Aorta (tissue), 5 donors: ENCODE measurements around the gene C4A. TPM values are rescaled to one million over a fixed set of nuclear protein-coding genes. Genes with fewer than 3 reads are reported as not detected.

Experiments used
- ATAC-seq: fragments of 200-7000 bp; cut with Tn5 transposase; one replicate; pipeline ENCODE4 v1.9.1; 2022; ENCODE audit warnings: moderate library complexity; ENCODE audit not compliant: low FRiP score
- DNase-seq, 2 donors: peaks; one replicate each; pipeline ENCODE4 v3.0.0-alpha.2; 2020
- H3K27ac ChIP-seq, 2 donors: one replicate each; pipeline ENCODE4 v1.5.1; 2013; ENCODE audit warnings: low read length in 2 of 2, mild to moderate bottlenecking in 2 of 2, moderate library complexity in 2 of 2, control low read depth in 1 of 2, inconsistent platforms in 1 of 2, low read depth in 1 of 2
- H3K27me3 ChIP-seq, 2 donors: one replicate each; pipeline ENCODE4 v1.6.1; 2013; ENCODE audit warnings: control low read depth in 1 of 2, low read length in 1 of 2, mild to moderate bottlenecking in 1 of 2, moderate library complexity in 1 of 2; ENCODE audit not compliant: insufficient read depth in 2 of 2, control insufficient read depth in 1 of 2
- H3K36me3 ChIP-seq, 2 donors: one replicate each; pipeline ENCODE4 v1.6.1; 2013; ENCODE audit warnings: control low read depth in 1 of 2, low read length in 1 of 2, mild to moderate bottlenecking in 1 of 2; ENCODE audit not compliant: insufficient read depth in 2 of 2, control insufficient read depth in 1 of 2
- H3K4me1 ChIP-seq, 2 donors: one replicate each; pipeline ENCODE4 v1.6.1; 2013; ENCODE audit warnings: low read length in 2 of 2, control low read depth in 1 of 2, mild to moderate bottlenecking in 1 of 2, moderate library complexity in 1 of 2; ENCODE audit not compliant: insufficient read depth in 2 of 2, control insufficient read depth in 1 of 2
- H3K4me3 ChIP-seq, 2 donors: one replicate each; pipeline ENCODE4 v1.5.1; 2013; ENCODE audit warnings: low read length in 2 of 2, control low read depth in 1 of 2, mild to moderate bottlenecking in 1 of 2
- H3K9me3 ChIP-seq: one replicate; pipeline ENCODE4 v1.6.1; 2013; ENCODE audit warnings: mild to moderate bottlenecking, low read length; ENCODE audit not compliant: control insufficient read depth
- WGBS, 2 donors: extraction: QIAGEN DNeasy Blood & Tissue Kit; methylation state at CpG; one replicate each; pipeline ENCODE4 v1.1.7; 2013; 5-methylcytosine and 5-hydroxymethylcytosine counted together
- intact Hi-C, 2 donors: fragments of 100-400 bp; cut with DNase I; formaldehyde crosslinking; loops; one replicate each; pipeline versions ENCODE4 v1.14.2 to v1.15.0; 2022
- polyA plus RNA-seq, 2 donors: library from polyadenylated mRNA; stranded (reverse); fragments of 200-250 nt; gene quantifications; one replicate each; pipeline ENCODE4 v1.2.3, GENCODE V29; 2013
- total RNA-seq, 2 donors: library from RNA; stranded (reverse); fragmentation: NEBNext Ultra II Directional; extraction: Animal tissue kit (Norgen Biotek cat#: 25700); gene quantifications; one replicate each; pipeline ENCODE4 v1.2.1, GENCODE V29; 2021
- donor health status: healthy with polysubstance abuse.
- donor health status: Bipolar disorder and iron deficiency.
- donor health status: DM: no; HTN: no; CAD: no.
- donor health status: DM: no; HTN: no; CAD: no.
- donor health status: DM: yes; HTN: yes; CAD: no.

C4A gene
- total and polyA plus RNA-seq, 4 donors: 7.4 to 258 (median 94.8) TPM

GRCh38 chr6:31945507-31946369 is 36.1 kb upstream of the C4A start, which contains the start of gene CFB:
Gene CFB (plus strand): TSS chr6:31946095. CDS start chr6:31946222, 127 bp downstream.
- Histone ChIP-seq H3K36me3 (no peaks in the 10 kb centered on the region), H3K4me3 (no peak within 1 kb of the TSS), H3K27me3 (no peaks in the 10 kb centered on the region), H3K9me3 (no peaks in the 10 kb centered on the region), H3K27ac (peak within 1 kb of the TSS; percentile 36 to 85), H3K4me1 (no peaks in the 10 kb centered on the region)
- DNase-seq (peak; percentile 93 to 95), ATAC-seq (peak; percentile 88)
- intact Hi-C loops: loop anchor here in 1 of 2 donors (5.0 kb wide), 1 partner anchor 43 kb away; the partner anchor contains the start of gene ZBTB12
- 22 to 29% methylated on average over 11 of the region's 11 CpGs for WGBS, 2 donors

- H3K36me3 ChIP-seq: no peaks in the 10 kb centered on the region
- H3K4me1 ChIP-seq: no peaks in the 10 kb centered on the region
- ATAC-seq: no peak
- no peaks in the 10 kb centered on the region for H3K9me3 ChIP-seq
- H3K4me3 ChIP-seq: no peak overlapping the region
- DNase-seq: peak in 1 of 2 donors; percentile 48
- H3K27me3 ChIP-seq: no peaks in the 10 kb centered on the region
- 80 to 81% methylated on average over 11 of the region's 11 CpGs for WGBS, 2 donors
- intact Hi-C loops: loop anchor here in 1 of 2 donors (5.0 kb wide), 1 partner anchor 44 kb away; the partner anchor contains the start of gene ZBTB12
- peak overlapping the region; percentile 36 to 85 for H3K27ac ChIP-seq
These were observed 35.4 kb upstream of the C4A start for GRCh38 chr6:31946370-31946885.

GRCh38 chr6:31947070-31947675 is 34.7 kb upstream of the C4A start:
- Histone ChIP-seq H3K27ac (no peak overlapping the region), H3K9me3 (no peaks in the 10 kb centered on the region), H3K4me1 (no peaks in the 10 kb centered on the region), H3K27me3 (no peaks in the 10 kb centered on the region), H3K36me3 (peaks cover 0 to 2% of the 10 kb centered on the region in 2 donors), H3K4me3 (no peak overlapping the region)
- intact Hi-C loops: loop anchor here in 1 of 2 donors (5.0 kb wide), 1 partner anchor 45 kb away; the partner anchor contains the start of gene ZBTB12
- ATAC-seq (no peak), DNase-seq (peak; percentile 40 to 74)
- WGBS, 2 donors: 85 to 86% methylated on average over 24 of the region's 24 CpGs

GRCh38 chr6:31947864-31948263 is 34.0 kb upstream of the C4A start:
- no peaks in the 10 kb centered on the region for H3K27me3 ChIP-seq
- H3K27ac ChIP-seq: no peak overlapping the region
- ATAC-seq (no peak), DNase-seq (peak; percentile 3 to 48)
- peaks cover 0 to 2% of the 10 kb centered on the region in 2 donors for H3K36me3 ChIP-seq
- H3K4me3 ChIP-seq: no peak overlapping the region
- no peaks in the 10 kb centered on the region for H3K4me1 ChIP-seq
- intact Hi-C loops: loop anchor here in 1 of 2 donors (5.0 kb wide), 1 partner anchor 46 kb away; the partner anchor contains the start of gene ZBTB12
- H3K9me3 ChIP-seq: no peaks in the 10 kb centered on the region
- 78 to 84% methylated on average over 4 of the region's 4 CpGs for WGBS, 2 donors

GRCh38 chr6:31948306-31948705 is 33.6 kb upstream of the C4A start:
- intact Hi-C loops: loop anchor here in 1 of 2 donors (5.0 kb wide), 1 partner anchor 46 kb away; the partner anchor contains the start of gene ZBTB12
- Histone ChIP-seq H3K9me3 (no peaks in the 10 kb centered on the region), H3K27ac (no peak overlapping the region), H3K27me3 (no peaks in the 10 kb centered on the region), H3K36me3 (peaks cover 0 to 4% of the 10 kb centered on the region in 2 donors), H3K4me1 (no peaks in the 10 kb centered on the region), H3K4me3 (no peak overlapping the region)
- WGBS, 2 donors: 76 to 78% methylated on average over 5 of the region's 5 CpGs
- DNase-seq (peak; percentile 14 to 20), ATAC-seq (no peak)

- Histone ChIP-seq H3K27me3 (no peaks in the 10 kb centered on the region), H3K4me1 (no peaks in the 10 kb centered on the region), H3K36me3 (peaks cover 0 to 4% of the 10 kb centered on the region in 2 donors), H3K4me3 (no peak overlapping the region), H3K9me3 (no peaks in the 10 kb centered on the region), H3K27ac (no peak overlapping the region)
- 84 to 86% methylated on average over 6 of the region's 6 CpGs for WGBS, 2 donors
- peak; percentile 38 to 64 for DNase-seq
- intact Hi-C loops: loop anchor here in 1 of 2 donors (5.0 kb wide), 1 partner anchor 47 kb away; the partner anchor contains the start of gene ZBTB12
- ATAC-seq: no peak
These were observed 33.0 kb upstream of the C4A start for GRCh38 chr6:31948753-31949413.

GRCh38 chr6:31949926-31950548 is 31.8 kb upstream of the C4A start:
- H3K27ac ChIP-seq: no peak overlapping the region
- intact Hi-C loops: loop anchor here (5.0 kb wide), 3 partner anchors 48 to 268 kb away; partner anchors contain the start of genes ZBTB12 (in 2 of the 2), DDAH2 (in 1 of the 2) and LY6G5C (in 1 of the 2)
- WGBS, 2 donors: 76 to 81% methylated on average over 7 of the region's 7 CpGs

More at GRCh38 chr6:31949926-31950548, 31.8 kb upstream of the C4A start:
- H3K9me3 ChIP-seq: no peaks in the 10 kb centered on the region
- peaks cover 0 to 6% of the 10 kb centered on the region in 2 donors for H3K36me3 ChIP-seq
- no peak for ATAC-seq
- H3K4me3 ChIP-seq: no peak overlapping the region
- H3K27me3 ChIP-seq: no peaks in the 10 kb centered on the region
- H3K4me1 ChIP-seq: no peaks in the 10 kb centered on the region
- peak; percentile 10 to 32 for DNase-seq
